HepG2 (cell line): ENCODE results near the gene HOXA11. TPM values are rescaled to one million over a fixed set of nuclear protein-coding genes. Genes with fewer than 3 reads are reported as not detected.
A peak's percentile ranks its signal among the peaks of the same experiment; 100 is the strongest.

Source experiments
- DNMT1 ChIP-seq: sonication (generic); formaldehyde crosslinking; IDR thresholded peaks from 2 replicates; pipeline ENCODE4 v1.5.1; 2020; ENCODE audit warnings: mild to moderate bottlenecking, missing genetic modification reagents
- HMGXB3 ChIP-seq: sonication (generic); formaldehyde crosslinking; IDR thresholded peaks from 2 replicates; pipeline ENCODE4 v1.4.0; 2020; ENCODE audit warnings: missing genetic modification reagents, borderline replicate concordance
- KLF9 ChIP-seq: IDR thresholded peaks from 2 replicates; pipeline ENCODE4 v1.6.1; 2016; ENCODE audit warnings: low read depth
- LCORL ChIP-seq, 2 experiments: fragments of 450-650 bp in 1 of 2; sonication (generic) in 1 of 2; formaldehyde crosslinking in 1 of 2; IDR thresholded peaks; 2 replicates each; pipeline versions ENCODE4 v1.5.0 to v1.6.1; 2017 to 2020; ENCODE audit warnings: antibody characterized with exemption in 1 of 2, missing genetic modification reagents in 1 of 2
- MEIS2 ChIP-seq: sonication (generic); formaldehyde crosslinking; IDR thresholded peaks from 2 replicates; pipeline ENCODE4 v1.9.0; 2021; ENCODE audit warnings: mild to moderate bottlenecking, missing genetic modification reagents
- NCOR1 ChIP-seq: fragments of 200-600 bp; sonication (generic); IDR thresholded peaks from 2 replicates; pipeline ENCODE4 v1.7.0; 2017; ENCODE audit warnings: antibody characterized with exemption, low read length, borderline replicate concordance
- NFIB ChIP-seq: sonication (generic); formaldehyde crosslinking; IDR thresholded peaks from 2 replicates; pipeline ENCODE4 v1.9.0; 2021; ENCODE audit warnings: missing genetic modification reagents, mild to moderate bottlenecking, borderline replicate concordance
- PHF5A ChIP-seq: IDR thresholded peaks from one replicate; pipeline ENCODE4 v1.6.1; 2018; ENCODE audit warnings: low read depth, missing genetic modification reagents; ENCODE audit not compliant: unreplicated experiment
- SMAD3 ChIP-seq: sonication (generic); formaldehyde crosslinking; IDR thresholded peaks from 2 replicates; pipeline ENCODE4 v1.4.0; 2020; ENCODE audit warnings: missing genetic modification reagents
- SP1 ChIP-seq, 2 experiments: fragments of 450-650 bp in 1 of 2; sonication (generic) in 1 of 2; formaldehyde crosslinking in 1 of 2; IDR thresholded peaks; 2 replicates each; pipeline versions ENCODE4 v1.4.0 to v1.6.1; 2016 to 2020; ENCODE audit warnings: missing genetic modification reagents in 1 of 2
- ZBTB39 ChIP-seq: sonication (generic); formaldehyde crosslinking; IDR thresholded peaks from 2 replicates; pipeline ENCODE4 v1.5.0; 2020; ENCODE audit warnings: missing genetic modification reagents
- ZNF318 ChIP-seq: sonication (generic); formaldehyde crosslinking; IDR thresholded peaks from 2 replicates; pipeline ENCODE4 v1.4.0; 2020; ENCODE audit warnings: mild to moderate bottlenecking, missing genetic modification reagents
- ZNF761 ChIP-seq: sonication (generic); formaldehyde crosslinking; conservative IDR thresholded peaks from 2 replicates; pipeline ENCODE4 v1.4.0; 2020; ENCODE audit warnings: mild to moderate bottlenecking, missing genetic modification reagents
- ZSCAN30 ChIP-seq: sonication (generic); formaldehyde crosslinking; IDR thresholded peaks from 2 replicates; pipeline ENCODE4 v1.5.0; 2020; ENCODE audit warnings: mild to moderate bottlenecking, missing genetic modification reagents
- polyA plus RNA-seq, 8 experiments: library from polyadenylated mRNA; depleted of rRNA in 3 of 8; stranded (reverse) in 7 of 8; unstranded in 1 of 8; fragments of >200 nt; fragmentation: Illumina TruSeq in 4 of 8; extraction: Trizol in 4 of 8; gene quantifications; 2 replicates each; pipeline versions ENCODE4 v1.2.1 to v1.2.3, GENCODE V29; 2011 to 2016; ENCODE audit warnings: low read depth in 4 of 8, missing spikeins in 1 of 8, mixed read lengths in 1 of 8; ENCODE audit not compliant: insufficient read depth in 1 of 8
- total RNA-seq, 5 experiments: library from RNA; depleted of rRNA; stranded (reverse); fragments of >200 nt; fragmentation: Illumina TruSeq; extraction: Trizol; gene quantifications; 2 replicates each; pipeline ENCODE4 v1.2.3, GENCODE V29; 2016; ENCODE audit warnings: low read depth in 1 of 5

HOXA11 gene
- total and polyA plus RNA-seq, 2 of the 13 experiments (the other 11 are each of a cell fraction or from before 2014, with no cell fraction given), result not detected

GRCh38 chr7:27150568-27151340 is 34.3 kb downstream of the HOXA11 start (continued):
- TF ChIP-seq ZBTB39 (no peak; the same call in 1 of the 2 replicates), ZNF761 (CRISPR knock-in tag) (no peak), MEIS2 (CRISPR knock-in tag) (no peak), SMAD3 (no peak), ZNF318 (no peak), ZSCAN30 (CRISPR knock-in tag) (no peak), PHF5A (CRISPR knock-in tag) (peak; percentile 39), NFIB (CRISPR knock-in tag) (no peak), HMGXB3 (CRISPR knock-in tag) (no peak), KLF9 (CRISPR knock-in tag) (no peak), LCORL (IDR thresholded peaks at IDR 0.05) (no peak), LCORL (CRISPR knock-in tag; IDR thresholded peaks at IDR 0.05) (peak; percentile 45; the same call in 1 of the 2 replicates), SP1 (IDR thresholded peaks at IDR 0.05) (no peak), SP1 (CRISPR knock-in tag; IDR thresholded peaks at IDR 0.05) (no peak), DNMT1 (CRISPR knock-in tag) (no peak), NCOR1 (no peak)
